OCI-LY1 (cell line): Measurements from ENCODE around the gene FBXL19.

ENCODE experiments used
- H2AFZ ChIP-seq: fragments of 200-600 bp; sonication (generic), shearing (Covaris generic); 2 replicates; pipeline ENCODE4 v1.6.0; 2014; ENCODE audit warnings: antibody characterized with exemption, mild to moderate bottlenecking, low read length
- H3F3A ChIP-seq: fragments of 200-600 bp; sonication (generic), shearing (Covaris generic); 2 replicates; pipeline ENCODE4 v1.6.0; 2014; ENCODE audit warnings: mild to moderate bottlenecking, antibody characterized with exemption, low read length, moderate library complexity; ENCODE audit not compliant: insufficient read depth
- H3K27ac ChIP-seq: fragments of 200-600 bp; sonication (generic); 2 replicates; pipeline ENCODE4 v1.5.1; 2014; ENCODE audit warnings: low read length, mixed run types, mild to moderate bottlenecking, low read depth; ENCODE audit not compliant: poor library complexity, severe bottlenecking
- H3K27me3 ChIP-seq: fragments of 200-600 bp; sonication (generic); 2 replicates; pipeline ENCODE4 v1.6.0; 2014; ENCODE audit warnings: antibody characterized with exemption, mild to moderate bottlenecking, low read length, moderate library complexity; ENCODE audit not compliant: insufficient read depth
- H3K36me3 ChIP-seq: fragments of 200-600 bp; sonication (generic); 2 replicates; pipeline ENCODE4 v1.6.1; 2014; ENCODE audit warnings: mild to moderate bottlenecking, antibody characterized with exemption, low read length, moderate library complexity, mixed read lengths; ENCODE audit not compliant: insufficient read depth
- H3K4me1 ChIP-seq: fragments of 200-600 bp; sonication (generic); 2 replicates; pipeline ENCODE4 v1.5.1; 2014; ENCODE audit warnings: mild to moderate bottlenecking, low read length, moderate library complexity; ENCODE audit not compliant: insufficient read depth, severe bottlenecking
- H3K4me2 ChIP-seq: fragments of 200-600 bp; sonication (generic), shearing (Covaris generic); 2 replicates; pipeline ENCODE4 v1.6.1; 2014; ENCODE audit warnings: low read length
- H3K4me3 ChIP-seq: fragments of 200-600 bp; sonication (generic); 2 replicates; pipeline ENCODE4 v1.5.1; 2014; ENCODE audit warnings: low read length, low read depth, mild to moderate bottlenecking, mixed read lengths; ENCODE audit not compliant: poor library complexity, severe bottlenecking
- H3K79me2 ChIP-seq: fragments of 200-600 bp; shearing (Covaris generic); 2 replicates; pipeline ENCODE4 v1.6.1; 2016; ENCODE audit warnings: mixed run types, low read length, mixed read lengths; ENCODE audit not compliant: insufficient read depth
- H3K9ac ChIP-seq: fragments of 200-600 bp; sonication (generic), shearing (Covaris generic); 2 replicates; pipeline ENCODE4 v1.6.1; 2014; ENCODE audit warnings: mild to moderate bottlenecking, low read length, mixed read lengths
- H3K9me2 ChIP-seq: fragments of 200-600 bp; sonication (generic), shearing (Covaris generic); 2 replicates; pipeline ENCODE4 v1.6.1; 2014; ENCODE audit warnings: low read depth, mild to moderate bottlenecking, low read length, mixed read lengths
- H3K9me3 ChIP-seq: fragments of 200-600 bp; shearing (Covaris generic); 2 replicates; pipeline ENCODE4 v1.6.1; 2014; ENCODE audit warnings: low read length, mixed read lengths
- H4K20me1 ChIP-seq: fragments of 200-600 bp; sonication (generic), shearing (Covaris generic); 2 replicates; pipeline ENCODE4 v1.6.0; 2016; ENCODE audit warnings: mild to moderate bottlenecking, low read length; ENCODE audit not compliant: insufficient read depth
- CTCF ChIP-seq: fragments of 200-600 bp; sonication (generic), shearing (Covaris generic); IDR thresholded peaks from 2 replicates; pipeline ENCODE4 v1.5.1; 2017; ENCODE audit warnings: mild to moderate bottlenecking, antibody characterized with exemption, low read length, moderate library complexity, mixed read lengths
- EZH2 ChIP-seq: fragments of 200-600 bp; sonication (generic), shearing (Covaris generic); IDR thresholded peaks from 2 replicates; pipeline ENCODE4 v1.8.0; 2017; ENCODE audit warnings: borderline replicate concordance, mixed run types, mild to moderate bottlenecking, antibody characterized with exemption, low read length, moderate library complexity, mixed read lengths

The FBXL19 gene

GRCh38 chr16:30941600-30942425 is 18.4 kb downstream of the FBXL19 start:
- TF ChIP-seq CTCF = peak; percentile 93
- TF ChIP-seq EZH2 = no peak
- H3K79me2 ChIP-seq = no peaks in the 10 kb centered on the region
- no peaks in the 10 kb centered on the region for H3K9me2 ChIP-seq
- H3K4me2 ChIP-seq = peak overlapping the region; percentile 44
- no peaks in the 10 kb centered on the region for H3K27me3 ChIP-seq
- H4K20me1 ChIP-seq = no peaks in the 10 kb centered on the region
- H3K9me3 ChIP-seq = no peaks in the 10 kb centered on the region
- peak overlapping the region; percentile 18 for H3K4me3 ChIP-seq
- H3K4me1 ChIP-seq = peaks cover 23% of the 10 kb centered on the region
- peaks cover 29% of the 10 kb centered on the region; the same call in 1 of the 2 replicates for H3K36me3 ChIP-seq
- no peaks in the 10 kb centered on the region for H3F3A ChIP-seq
- H2AFZ ChIP-seq = no peak overlapping the region
- no peak overlapping the region; the same call in 1 of the 2 replicates for H3K9ac ChIP-seq
- H3K27ac ChIP-seq = no peak overlapping the region

GRCh38 chr16:30942426-30942806 is 19.0 kb downstream of the FBXL19 start:
- Histone ChIP-seq H3F3A (no peaks in the 10 kb centered on the region), H3K4me3 (no peak overlapping the region), H3K4me1 (peaks cover 22% of the 10 kb centered on the region), H2AFZ (no peak overlapping the region), H3K9me2 (no peaks in the 10 kb centered on the region), H3K27me3 (no peaks in the 10 kb centered on the region), H3K4me2 (peak overlapping the region; percentile 44), H3K36me3 (peaks cover 25% of the 10 kb centered on the region; the same call in 1 of the 2 replicates), H3K79me2 (no peaks in the 10 kb centered on the region), H3K27ac (no peak overlapping the region), H3K9ac (no peak overlapping the region; the same call in 1 of the 2 replicates), H4K20me1 (no peaks in the 10 kb centered on the region), H3K9me3 (no peaks in the 10 kb centered on the region)
- no peak for TF ChIP-seq CTCF
- no peak for TF ChIP-seq EZH2

- peaks cover 25% of the 10 kb centered on the region; the same call in 1 of the 2 replicates for H3K36me3 ChIP-seq
- TF ChIP-seq CTCF (no peak), EZH2 (no peak)
- no peaks in the 10 kb centered on the region for H3K27me3 ChIP-seq
- peaks cover 14% of the 10 kb centered on the region for H3K4me1 ChIP-seq
- H3K4me3 ChIP-seq = no peak overlapping the region
- H3K9me2 ChIP-seq = no peaks in the 10 kb centered on the region
- no peak overlapping the region for H3K4me2 ChIP-seq
- H3K27ac ChIP-seq = no peak overlapping the region
- no peaks in the 10 kb centered on the region for H3F3A ChIP-seq
- H3K79me2 ChIP-seq = no peaks in the 10 kb centered on the region
- H2AFZ ChIP-seq = no peak overlapping the region
- H3K9ac ChIP-seq = no peak overlapping the region
- H4K20me1 ChIP-seq = no peaks in the 10 kb centered on the region
- H3K9me3 ChIP-seq = no peaks in the 10 kb centered on the region
Observed at GRCh38 chr16:30944352-30944751, 21.0 kb downstream of the FBXL19 start.
